GM21515 (cell line): ENCODE results near the gene FOXN3.

Experiments used
- ATAC-seq: cut with Tn5 transposase; IDR thresholded peaks from one replicate; pipeline ENCODE4 v1.9.1; 2021; ENCODE audit not compliant: unreplicated experiment

The FOXN3 gene

DNA sequence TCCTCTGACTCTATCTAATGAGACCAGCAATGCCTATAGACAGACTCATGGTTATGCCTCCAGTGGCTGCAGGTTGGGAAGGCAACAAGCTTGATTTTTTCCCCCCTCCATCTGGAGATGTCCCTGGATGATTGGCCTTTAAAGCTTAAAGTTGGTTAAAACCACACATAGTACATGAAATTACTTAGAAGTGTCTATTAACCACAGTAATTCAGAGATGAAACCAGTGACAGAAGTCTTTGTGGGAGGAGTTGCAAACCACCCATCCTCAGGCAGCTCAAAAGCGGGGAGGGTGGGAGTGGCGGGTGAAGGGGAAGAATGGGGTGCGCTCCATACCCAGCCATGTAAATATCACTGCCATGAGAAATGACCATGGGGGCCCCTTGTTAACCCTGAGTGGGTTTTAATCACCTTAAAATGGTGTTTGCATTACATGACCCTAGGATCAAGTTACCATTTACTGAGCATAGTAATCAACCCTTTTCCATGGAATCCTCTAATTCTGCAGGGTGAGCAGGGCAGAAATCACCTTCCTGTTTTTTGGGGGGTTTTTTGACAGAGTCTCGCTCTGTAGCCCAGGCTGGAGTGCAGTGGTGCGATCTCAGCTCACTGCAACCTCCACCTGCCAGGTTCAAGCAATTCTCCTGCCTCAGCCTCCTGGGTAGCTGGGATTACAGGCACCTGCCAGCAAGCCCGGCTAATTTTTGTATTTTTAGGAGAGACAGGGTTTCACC, 133.5 kb downstream of the FOXN3 start:
- peak; percentile 63 for ATAC-seq

DNA sequence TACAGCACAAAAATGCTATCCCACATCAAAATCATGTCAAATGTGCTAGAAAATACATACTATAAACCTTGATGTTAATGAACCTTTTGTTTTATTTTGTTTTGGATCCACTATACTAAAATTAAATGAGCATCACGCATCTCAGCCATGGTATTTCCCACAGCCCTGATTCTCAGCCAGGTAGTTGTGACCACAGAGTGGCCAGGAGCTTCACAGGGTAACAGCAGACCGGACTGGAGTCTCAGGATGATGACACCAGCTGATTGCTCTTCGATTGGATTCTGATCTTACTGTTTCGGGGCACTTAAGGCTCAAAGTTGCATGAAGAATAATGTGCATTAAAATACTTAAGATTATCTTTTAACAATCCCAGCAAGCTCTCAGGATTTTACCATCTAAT, 134.8 kb downstream of the FOXN3 start:
- no peak for ATAC-seq

DNA sequence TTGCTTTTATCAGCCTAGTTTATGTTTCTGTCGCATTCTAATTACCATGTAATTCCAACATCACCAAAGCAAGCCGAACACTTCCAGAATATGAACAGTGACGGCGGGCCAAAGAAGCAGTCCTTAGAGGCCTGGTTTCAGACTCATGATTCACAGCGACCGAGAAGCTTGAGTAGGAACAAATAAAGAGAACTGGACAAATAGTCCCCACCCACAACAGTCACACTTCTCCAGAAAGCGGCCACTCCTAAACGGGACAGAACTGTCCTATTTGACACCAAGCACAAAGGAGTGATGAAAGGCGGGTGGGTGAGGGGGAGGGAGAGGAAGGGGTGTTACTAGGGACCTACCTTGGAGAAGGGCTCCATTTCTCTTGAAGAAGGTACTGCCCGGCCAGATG, 136.4 kb downstream of the FOXN3 start:
- no peak for ATAC-seq

DNA sequence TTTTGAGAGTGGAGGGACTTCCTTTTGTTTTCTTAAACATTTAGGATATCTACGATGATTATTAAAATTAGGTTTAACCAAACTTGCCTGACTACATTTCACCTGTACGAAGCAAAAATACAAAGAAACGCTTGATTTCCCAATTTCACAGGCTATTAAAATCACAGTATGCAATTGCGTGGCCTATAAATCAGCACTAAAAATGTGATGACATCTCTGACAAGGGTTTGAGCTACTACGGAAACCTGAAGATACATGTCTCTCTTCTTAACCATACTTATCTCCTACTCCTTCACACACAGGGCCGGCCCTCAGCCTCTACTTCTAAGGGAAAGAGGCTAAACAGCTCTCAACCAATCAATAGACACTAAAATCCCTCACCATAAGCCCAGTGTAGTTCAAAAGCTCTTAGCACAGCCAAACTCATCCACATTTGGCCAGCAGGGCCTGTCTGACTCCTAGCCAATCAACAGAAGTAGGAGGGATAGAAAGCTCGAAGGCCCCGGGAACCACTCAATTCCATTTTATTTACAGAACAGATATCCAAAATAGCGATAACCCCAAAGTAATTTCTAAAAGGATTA, 137.3 kb downstream of the FOXN3 start:
- no peak for ATAC-seq

DNA sequence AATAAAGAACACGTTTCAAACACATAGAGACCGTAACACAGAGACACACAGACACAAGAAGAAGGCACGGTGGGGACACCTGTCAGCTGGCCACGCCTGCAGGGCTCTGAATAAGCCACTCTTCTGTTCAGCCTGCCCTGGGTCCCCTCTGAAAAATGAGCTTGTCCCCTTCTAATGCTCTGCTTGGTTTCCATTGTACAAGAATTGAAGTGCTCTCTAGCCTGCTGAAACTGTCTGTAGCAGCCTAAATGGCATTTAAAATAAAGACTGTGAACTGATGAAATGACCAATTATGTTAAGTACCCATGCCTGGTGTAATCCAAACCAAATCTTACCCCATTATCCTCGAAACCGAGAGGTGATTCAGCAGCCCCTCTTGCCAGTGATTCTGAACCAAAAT, 139.8 kb downstream of the FOXN3 start:
- ATAC-seq, result no peak

DNA sequence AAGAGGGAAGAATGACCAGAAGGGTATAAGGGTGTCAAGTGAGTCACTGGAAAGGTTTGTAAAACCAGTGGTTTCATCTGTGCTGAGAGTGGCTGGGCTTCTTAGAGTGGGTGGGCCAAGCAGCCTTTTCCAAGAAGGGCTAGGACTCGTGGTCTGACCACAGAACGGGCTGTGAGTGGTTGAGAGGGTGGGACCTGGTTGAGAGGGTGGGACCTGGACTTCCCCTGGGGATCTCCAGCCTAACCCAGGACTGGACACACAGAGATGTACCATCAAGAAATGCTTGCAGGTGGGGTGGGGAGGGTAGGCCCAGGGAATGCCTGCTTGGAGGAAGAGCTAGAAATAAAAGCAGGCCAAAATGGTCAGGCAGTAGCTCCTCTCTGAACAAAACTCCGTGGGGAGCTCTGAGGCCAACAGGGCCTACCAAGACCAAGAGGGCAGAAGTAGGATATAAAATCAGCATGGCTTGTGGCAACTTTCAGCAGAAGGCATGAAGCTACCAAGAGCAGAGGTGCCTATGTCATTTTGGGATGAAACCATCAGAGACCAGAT, 140.5 kb downstream of the FOXN3 start:
- ATAC-seq, result peak; percentile 84

DNA sequence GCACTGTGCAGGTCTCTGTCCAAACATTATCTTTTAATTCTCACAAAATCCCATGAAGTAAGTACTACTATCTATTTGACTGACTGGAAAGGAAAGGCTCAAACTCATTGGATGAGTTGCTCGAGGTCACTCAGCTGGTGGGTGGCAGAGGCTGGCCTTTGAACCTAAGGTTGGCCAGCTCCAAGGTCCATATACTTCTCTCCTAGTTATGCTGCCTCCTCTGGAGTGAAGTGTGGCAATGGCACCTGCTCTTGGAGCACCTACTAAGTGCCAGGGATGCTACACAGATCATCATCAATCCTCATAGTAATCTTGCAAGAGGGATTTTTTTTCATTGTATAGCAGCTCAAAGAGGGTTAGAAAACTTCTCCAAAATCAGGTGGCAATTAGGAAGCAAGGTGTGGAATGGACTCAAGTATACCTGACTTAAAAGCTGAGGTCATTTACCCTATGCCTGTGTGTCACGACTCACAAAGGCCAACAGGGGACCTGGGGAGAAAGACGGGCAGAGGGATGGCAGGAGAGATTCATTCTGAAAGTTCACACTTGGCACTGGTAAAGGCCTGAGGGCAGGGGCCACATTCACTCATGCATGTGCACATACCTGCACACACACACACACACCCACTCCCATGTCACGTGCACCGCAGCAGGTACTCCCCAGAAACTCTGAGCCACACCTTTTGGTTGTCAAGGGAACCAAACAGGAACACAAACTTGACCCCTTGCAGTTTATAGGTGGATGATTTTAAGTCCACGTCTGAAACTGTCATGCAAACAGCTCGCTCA, 146.4 kb downstream of the FOXN3 start:
- ATAC-seq, result no peak

DNA sequence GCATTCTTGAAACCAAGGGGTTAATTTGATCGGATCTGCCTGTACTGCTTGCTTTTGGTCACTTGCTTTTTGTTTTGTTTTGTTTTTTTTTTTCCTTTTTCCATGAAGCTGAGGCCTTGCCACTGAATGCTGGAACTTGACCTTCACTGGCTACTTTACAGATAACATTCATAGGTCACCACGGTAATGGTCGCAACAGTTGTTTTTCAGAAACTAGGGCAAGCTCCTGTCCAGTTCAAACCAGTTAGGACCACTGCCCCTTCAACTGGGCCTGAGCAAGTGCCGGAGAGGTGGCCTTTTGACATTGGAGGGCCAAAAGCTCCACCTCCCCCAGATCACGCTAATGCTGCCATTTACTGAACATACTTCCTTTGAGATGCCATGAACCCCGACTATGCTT, 147.6 kb downstream of the FOXN3 start:
- no peak for ATAC-seq

DNA sequence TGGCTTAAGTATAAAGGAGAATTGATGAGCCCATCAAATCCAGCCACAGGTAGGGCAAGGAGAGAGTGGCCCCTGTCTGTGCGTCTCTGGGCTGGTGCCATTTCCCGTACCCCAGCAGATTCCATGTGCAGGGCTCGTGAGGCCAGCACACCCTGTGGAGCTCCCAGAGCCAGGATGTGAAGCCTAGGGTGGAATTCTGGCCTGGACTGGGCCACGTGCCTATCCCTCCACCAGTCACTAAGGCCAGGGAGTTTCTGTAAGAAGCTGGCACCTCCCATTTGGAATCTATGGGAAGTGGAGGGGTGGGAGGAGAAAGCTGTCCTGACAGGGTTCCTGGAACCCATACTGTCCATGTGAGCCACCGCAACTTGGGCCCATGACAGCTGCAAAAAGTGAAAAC, 148.5 kb downstream of the FOXN3 start:
- ATAC-seq, result no peak

DNA sequence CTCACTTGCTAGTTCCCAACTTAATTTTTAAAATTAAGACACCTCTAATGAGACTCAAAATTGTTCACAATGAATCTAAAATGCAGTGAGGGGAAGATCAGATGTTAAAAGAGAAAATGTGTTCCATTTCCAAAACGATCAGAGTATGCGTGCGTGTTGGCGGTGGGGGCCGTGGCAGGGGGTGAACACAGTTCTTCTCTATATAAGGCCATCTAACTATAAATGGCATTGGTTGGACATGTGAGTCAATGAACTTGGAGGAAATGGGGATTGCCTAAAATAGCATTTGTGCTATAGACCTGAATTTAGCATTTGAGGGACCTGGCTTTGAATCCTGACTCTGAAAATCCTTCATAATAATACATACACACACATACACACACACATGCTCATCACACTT, 149.4 kb downstream of the FOXN3 start:
- no peak for ATAC-seq

DNA sequence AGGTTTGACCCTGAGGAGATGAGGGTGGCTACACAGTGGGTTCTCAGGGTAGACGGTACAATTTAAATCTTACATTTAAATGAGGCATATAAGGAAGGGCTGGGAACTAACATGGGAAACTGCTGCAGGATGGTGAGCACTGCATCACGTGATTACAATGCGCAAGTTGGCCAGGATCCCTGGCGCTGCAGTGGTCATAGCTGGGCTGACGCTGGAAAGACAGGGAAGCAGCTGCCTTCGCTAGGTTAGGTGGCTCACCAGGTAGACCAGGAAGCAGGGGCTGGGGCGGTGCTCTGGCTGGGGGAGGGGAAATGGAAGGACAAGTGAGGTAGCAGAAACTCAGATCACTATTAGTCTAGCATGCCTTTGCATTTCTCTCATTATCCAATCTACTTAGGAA, 149.9 kb downstream of the FOXN3 start:
- ATAC-seq, result no peak

DNA sequence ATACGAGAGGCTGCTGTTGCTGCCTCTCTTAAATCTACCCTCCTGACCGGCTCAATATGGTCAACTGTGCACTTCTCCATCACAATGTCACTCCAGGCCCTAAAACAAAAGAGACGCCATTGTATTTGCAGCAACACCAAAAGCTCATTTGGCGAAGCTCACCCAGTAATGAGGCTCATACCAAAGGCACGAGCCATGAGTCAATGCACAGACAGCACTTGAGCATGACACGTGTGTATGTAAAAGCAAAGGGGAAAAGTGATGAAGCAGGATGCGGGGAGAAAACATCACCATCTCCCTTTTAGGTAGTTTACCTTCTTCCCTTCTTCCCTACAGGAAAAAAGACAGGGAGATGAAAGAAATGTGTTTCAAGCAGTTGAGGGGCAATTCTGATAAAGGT, 150.3 kb downstream of the FOXN3 start:
- no peak for ATAC-seq

DNA sequence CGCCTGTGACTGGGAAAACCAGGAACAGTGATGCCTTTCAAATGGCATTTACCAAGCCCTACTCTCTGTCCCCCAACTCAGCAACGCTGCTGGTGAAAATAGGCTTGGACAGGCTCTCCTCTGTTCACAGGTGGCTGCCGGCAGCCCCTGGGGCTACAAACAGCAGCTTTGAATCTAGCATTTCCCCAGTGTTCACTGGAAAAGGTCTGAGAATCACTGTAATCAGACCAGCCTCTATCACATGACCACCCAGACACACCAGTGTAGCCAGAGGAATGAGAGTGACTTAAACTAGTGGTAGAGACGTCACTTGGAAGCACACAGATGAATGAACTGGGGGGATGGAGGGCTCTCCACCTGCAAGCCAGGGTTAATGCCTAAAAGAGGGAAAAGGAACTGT, 151.8 kb downstream of the FOXN3 start:
- no peak for ATAC-seq

DNA sequence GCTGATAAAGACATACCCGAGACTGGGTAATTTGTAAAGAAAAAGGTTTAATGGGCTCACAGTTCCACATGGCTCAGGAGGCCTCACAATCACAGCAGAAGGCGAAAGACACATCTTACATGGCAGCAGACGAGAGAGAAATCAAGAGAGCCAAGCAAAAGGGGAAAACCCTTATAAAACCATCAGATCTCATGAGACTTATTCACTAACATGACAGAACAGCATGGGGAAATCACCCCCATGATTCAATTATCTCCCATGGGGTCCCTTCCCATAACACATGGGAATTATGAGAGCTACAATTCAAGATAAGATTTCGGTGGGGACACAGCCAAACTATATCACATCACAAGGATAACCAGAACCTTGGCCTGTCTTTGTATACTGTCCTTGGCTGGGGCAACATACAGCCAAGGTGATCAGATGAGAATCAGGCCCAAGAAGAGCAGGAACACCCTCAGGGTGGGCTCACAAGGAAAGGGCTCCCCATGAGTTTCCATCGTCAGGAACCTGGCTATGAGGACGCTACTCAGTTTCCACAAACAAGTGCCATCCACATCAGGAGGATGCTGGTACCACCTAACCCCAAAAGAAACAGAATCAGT, 152.7 kb downstream of the FOXN3 start:
- no peak for ATAC-seq

DNA sequence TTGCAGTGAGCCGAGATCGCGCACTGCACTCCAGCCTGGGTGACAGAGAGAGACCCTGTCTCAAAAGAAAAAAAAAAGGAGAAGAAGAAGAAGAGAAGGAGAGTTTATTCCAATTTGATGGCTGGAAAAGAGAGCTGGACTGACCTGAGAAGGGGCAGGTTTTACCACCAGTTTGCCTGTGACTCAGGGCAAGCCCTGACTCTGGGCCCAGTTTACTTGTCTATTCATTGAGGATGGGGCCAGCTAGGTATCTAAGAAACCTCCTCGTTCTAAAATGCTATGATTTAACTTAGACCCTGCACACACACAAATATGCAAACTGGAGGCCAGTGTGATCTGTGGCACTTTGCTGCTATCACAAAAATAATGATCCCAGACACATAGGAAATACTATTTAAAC, 155.0 kb downstream of the FOXN3 start:
- no peak for ATAC-seq

DNA sequence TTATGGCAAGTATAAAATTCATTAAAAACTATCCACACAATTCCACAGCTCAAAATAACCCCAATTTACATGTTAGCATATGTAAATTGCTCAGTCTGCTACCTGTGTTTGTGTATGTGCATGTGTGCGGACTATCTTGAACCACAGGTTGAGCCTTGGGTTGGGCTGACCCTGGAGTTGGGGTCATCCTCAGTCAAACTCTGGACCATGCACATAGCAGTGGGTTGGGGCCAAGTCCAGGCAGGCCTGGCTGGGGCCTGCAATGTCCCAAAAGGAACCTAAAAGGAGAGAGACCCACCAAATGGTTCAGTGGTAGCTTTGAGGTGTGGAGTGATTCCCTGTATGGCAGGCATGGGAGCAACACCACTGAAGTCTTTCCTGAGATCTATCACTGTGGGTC, 156.1 kb downstream of the FOXN3 start:
- ATAC-seq, result no peak

DNA sequence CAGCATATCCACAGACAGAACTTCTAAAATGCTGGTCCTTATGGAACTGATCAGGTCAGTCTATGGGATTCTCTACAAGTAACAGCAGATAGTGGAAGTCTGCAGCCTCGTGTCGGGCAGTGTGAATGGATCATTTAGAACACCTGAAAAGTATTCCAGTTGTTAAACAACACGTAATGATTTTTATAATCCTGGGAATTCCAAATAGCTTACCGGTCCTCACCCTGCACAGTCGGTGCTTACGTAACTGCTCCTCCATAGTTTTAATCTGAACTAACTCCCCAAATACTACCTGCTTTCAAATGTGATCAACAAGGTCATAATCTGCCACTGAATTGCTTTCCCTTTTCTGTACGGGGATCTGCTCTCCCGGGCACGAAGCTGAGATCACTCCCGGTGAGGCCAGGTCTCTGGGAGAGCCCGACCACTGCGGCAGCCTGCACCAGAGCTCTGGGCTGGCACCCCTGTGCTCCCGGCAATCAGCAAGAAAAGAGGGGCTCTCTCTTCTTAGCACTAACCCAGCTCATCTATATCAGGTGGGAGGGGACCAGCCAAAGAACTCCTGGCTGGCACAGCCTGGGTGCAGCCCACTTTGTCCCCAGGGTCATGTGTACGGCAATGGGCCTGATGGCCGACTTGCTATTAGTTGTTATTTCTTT, 157.0 kb downstream of the FOXN3 start:
- no peak for ATAC-seq

DNA sequence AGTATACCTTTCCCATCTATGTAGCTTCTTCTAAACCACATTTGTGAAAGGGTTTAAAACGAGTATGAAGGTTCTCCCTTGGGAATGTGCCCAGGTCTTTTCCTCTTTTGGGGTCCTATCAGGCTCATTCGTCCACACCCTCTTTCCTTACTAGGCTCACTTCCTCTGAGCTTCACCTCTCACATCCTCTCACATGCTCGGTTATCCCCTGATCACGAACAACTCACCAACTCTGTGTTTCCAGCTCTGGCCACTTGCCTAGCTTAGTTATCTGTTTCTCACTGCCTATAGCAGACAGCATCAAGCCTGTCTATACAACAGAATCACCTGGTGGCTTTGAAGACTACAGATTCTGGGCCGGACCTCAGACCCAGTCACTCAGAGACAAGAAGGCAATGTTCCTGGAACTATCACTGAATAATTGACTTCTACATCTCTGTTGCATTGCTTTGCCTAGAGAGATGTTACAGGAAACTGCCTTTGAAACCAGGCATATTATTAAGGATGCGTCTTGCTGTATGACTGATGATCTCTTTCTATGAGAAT, 158.2 kb downstream of the FOXN3 start:
- ATAC-seq, result no peak

DNA sequence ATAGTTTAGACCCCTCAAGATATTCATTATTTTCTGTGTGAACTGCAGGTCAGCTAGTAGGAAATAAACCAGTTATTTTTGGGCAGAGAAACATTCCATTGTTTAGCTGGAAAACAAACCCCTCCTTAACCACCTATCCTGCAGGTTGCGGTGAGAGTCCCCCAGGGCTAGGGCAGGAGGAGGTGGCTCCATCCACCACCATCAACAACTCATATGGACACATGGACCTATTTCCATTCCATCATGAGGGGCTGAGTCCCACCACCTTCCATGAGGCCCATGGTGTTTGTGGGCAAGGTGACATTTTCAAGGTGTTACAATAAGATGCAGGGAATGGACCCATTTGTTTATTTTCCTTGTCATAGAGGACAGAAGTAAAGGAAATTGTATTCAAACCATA, 160.1 kb downstream of the FOXN3 start:
- no peak for ATAC-seq

DNA sequence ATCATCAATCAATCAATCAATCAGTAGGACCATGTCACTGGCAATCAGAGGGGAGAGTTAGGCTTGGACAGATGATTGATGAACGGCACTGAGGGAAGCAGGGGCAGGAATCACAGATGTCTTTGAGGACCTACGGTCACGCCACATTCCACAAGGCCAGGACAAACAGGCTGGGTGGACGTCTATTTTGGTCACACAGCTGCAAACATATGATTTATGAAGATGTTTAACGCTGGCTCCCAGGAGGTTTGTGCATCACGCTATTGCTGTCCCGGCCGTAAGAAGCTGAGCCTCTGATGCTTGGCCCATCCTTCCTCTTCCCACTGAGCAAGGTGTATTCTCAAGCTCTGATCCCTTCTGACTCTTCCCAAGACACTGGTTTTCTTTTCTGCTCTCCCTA, 160.8 kb downstream of the FOXN3 start:
- ATAC-seq, result no peak

DNA sequence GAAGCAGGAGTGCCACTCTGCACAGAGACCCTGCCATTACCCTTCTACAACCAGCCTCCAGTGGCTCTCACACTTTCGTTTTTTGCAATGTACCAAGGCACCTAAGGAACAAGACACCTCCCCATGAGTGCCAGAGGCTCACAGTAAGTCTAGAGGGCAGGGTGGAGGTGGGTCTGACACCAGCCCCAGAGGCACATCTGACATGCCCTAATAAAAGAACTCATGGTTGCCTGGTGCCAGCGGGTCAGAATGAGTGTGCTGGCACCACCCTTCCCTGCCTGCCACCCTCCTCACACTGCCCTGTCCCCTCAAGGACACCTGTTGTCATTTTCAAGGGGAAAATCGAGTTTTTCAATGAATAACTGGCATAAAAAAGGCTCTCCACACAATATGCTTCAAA, 161.2 kb downstream of the FOXN3 start:
- ATAC-seq, result no peak
